Fibroblast of mammary gland (primary cell): ENCODE data around the gene CASQ2.

ENCODE experiments used
- DNase-seq: peaks from one replicate; pipeline ENCODE4 v3.0.0-alpha.2; 2010; ENCODE audit warnings: low read depth
- H3K4me3 ChIP-seq: 2 replicates; pipeline ENCODE4 v1.5.1; 2011; ENCODE audit warnings: low read depth, mild to moderate bottlenecking, low read length, moderate library complexity; ENCODE audit not compliant: control insufficient read depth
- CTCF ChIP-seq: conservative IDR thresholded peaks from 2 replicates; pipeline ENCODE4 v1.5.1; 2011; ENCODE audit warnings: low read depth, low read length, inconsistent platforms; ENCODE audit not compliant: control insufficient read depth, insufficient read depth

Gene CASQ2

GRCh38 chr1:115666206-115666605, 102.3 kb downstream of the CASQ2 start:
- no peak for DNase-seq
- no peak overlapping the region for H3K4me3 ChIP-seq
- no peak for TF ChIP-seq CTCF

- TF ChIP-seq CTCF = no peak
- no peak for DNase-seq
- no peak overlapping the region for H3K4me3 ChIP-seq
Observed at GRCh38 chr1:115665319-115666096, 103.0 kb downstream of the CASQ2 start.

- TF ChIP-seq CTCF = no peak
- DNase-seq = no peak
- no peak overlapping the region for H3K4me3 ChIP-seq
Observed at GRCh38 chr1:115661157-115661556, 107.4 kb downstream of the CASQ2 start.

GRCh38 chr1:115660151-115660550, 108.4 kb downstream of the CASQ2 start:
- DNase-seq = no peak
- no peak overlapping the region for H3K4me3 ChIP-seq
- TF ChIP-seq CTCF = no peak

GRCh38 chr1:115658646-115659045, 109.9 kb downstream of the CASQ2 start:
- TF ChIP-seq CTCF = no peak
- no peak for DNase-seq

GRCh38 chr1:115656461-115657077, 111.9 kb downstream of the CASQ2 start:
- no peak overlapping the region for H3K4me3 ChIP-seq
- DNase-seq = no peak
- no peak for TF ChIP-seq CTCF

More at GRCh38 chr1:115658646-115659045, 109.9 kb downstream of the CASQ2 start:
- no peak overlapping the region for H3K4me3 ChIP-seq
